PC-9 (cell line): ENCODE measurements around the gene EYS. TPM values are rescaled to one million over a fixed set of nuclear protein-coding genes. Genes with fewer than 3 reads are reported as not detected.
"Not testable (repeated sequence)": the region's sequence is repeated elsewhere in the genome, so short reads cannot be mapped to it uniquely, and the experiment has no call there.

Experiments
- BruUV-seq: library from RNA; stranded (reverse); fragments of 400-500 nt; replicated peaks from 2 replicates; lab custom pipeline; 2021; lab: Mats Ljungman, UMichigan
- CTCF ChIA-PET: fragments of 300-600 bp; sonication (Branson Sonifier 250); formaldehyde crosslinking; loops from one replicate; lab custom pipeline; 2022; ENCODE audit warnings: antibody characterized with exemption; lab: Charles Lee
- POLR2A ChIA-PET: fragments of 300-600 bp; sonication (Branson Sonifier 250); formaldehyde crosslinking; loops from one replicate; lab custom pipeline; 2022; ENCODE audit warnings: antibody characterized with exemption; ENCODE audit not compliant: unreplicated experiment; lab: Charles Lee
- DNase-seq, 2 experiments: peaks; one replicate each; pipeline versions ENCODE4 v3.0.0 to v3.0.0-alpha.2; 2015 to 2022; ENCODE audit warnings: mixed read lengths in 1 of 2
- H2AFZ ChIP-seq: fragments of 200-600 bp; sonication (generic); 2 replicates; pipeline ENCODE4 v1.8.1; 2017; ENCODE audit warnings: antibody characterized with exemption
- H3F3A ChIP-seq: fragments of 200-600 bp; sonication (generic); 2 replicates; pipeline ENCODE4 v1.8.1; 2017; ENCODE audit warnings: antibody characterized with exemption, mild to moderate bottlenecking, low read depth; ENCODE audit not compliant: insufficient read depth
- H3K27ac ChIP-seq: fragments of 200-600 bp; sonication (generic); 2 replicates; pipeline ENCODE4 v1.6.1; 2016; ENCODE audit warnings: mixed run types
- H3K27me3 ChIP-seq: fragments of 200-600 bp; sonication (generic); 2 replicates; pipeline ENCODE4 v1.6.1; 2016; ENCODE audit warnings: low read depth, mixed run types; ENCODE audit not compliant: insufficient read depth
- H3K36me3 ChIP-seq: fragments of 200-600 bp; sonication (generic); 2 replicates; pipeline ENCODE4 v1.6.1; 2016; ENCODE audit warnings: low read depth, mixed run types
- H3K4me1 ChIP-seq: fragments of 200-600 bp; sonication (generic); replicated peaks from 2 replicates; pipeline ENCODE4 v1.6.1; 2016; ENCODE audit warnings: mixed run types; ENCODE audit not compliant: insufficient read depth
- H3K4me2 ChIP-seq: fragments of 200-600 bp; sonication (generic); 2 replicates; pipeline ENCODE4 v1.6.1; 2017; ENCODE audit warnings: mixed run types
- H3K4me3 ChIP-seq: fragments of 200-600 bp; sonication (generic); 2 replicates; pipeline ENCODE4 v1.6.1; 2016; ENCODE audit warnings: mixed run types
- H3K79me2 ChIP-seq: fragments of 200-600 bp; sonication (generic); 2 replicates; pipeline ENCODE4 v1.6.1; 2017; ENCODE audit warnings: low read depth, mixed run types
- H3K9me2 ChIP-seq: fragments of 200-600 bp; sonication (generic); 2 replicates; pipeline ENCODE4 v1.8.1; 2017; ENCODE audit warnings: mild to moderate bottlenecking; ENCODE audit not compliant: insufficient read depth
- H3K9me3 ChIP-seq: fragments of 200-600 bp; sonication (generic); 2 replicates; pipeline ENCODE4 v1.8.1; 2016; ENCODE audit warnings: low read depth; ENCODE audit not compliant: insufficient read depth
- H4K20me1 ChIP-seq: fragments of 200-600 bp; sonication (generic); 2 replicates; pipeline ENCODE4 v1.8.1; 2017; ENCODE audit not compliant: insufficient read depth
- EZH2 ChIP-seq: fragments of 200-600 bp; sonication (generic); IDR thresholded peaks from 2 replicates; pipeline ENCODE4 v1.8.0; 2017; ENCODE audit warnings: antibody characterized with exemption, low read depth
- intact Hi-C: fragments of 100-400 bp; cut with micrococcal nuclease; formaldehyde crosslinking; loops from one replicate; pipeline ENCODE4 v1.10.0; 2022; ENCODE audit not compliant: unreplicated experiment
- total RNA-seq: library from RNA; stranded (reverse); gene quantifications from 2 replicates; pipeline ENCODE4 v1.2.3, GENCODE V29; 2021
- TF ChIP-seq, protein P1 (sequence below): fragments of 200-600 bp; sonication (generic); conservative IDR thresholded peaks from 2 replicates; pipeline ENCODE4 v1.6.1; 2017; ENCODE audit warnings: mixed run types, antibody characterized with exemption, mild to moderate bottlenecking, moderate library complexity

EYS gene
- total RNA-seq, 1 experiment from 2014 or later: not detected

DNA sequence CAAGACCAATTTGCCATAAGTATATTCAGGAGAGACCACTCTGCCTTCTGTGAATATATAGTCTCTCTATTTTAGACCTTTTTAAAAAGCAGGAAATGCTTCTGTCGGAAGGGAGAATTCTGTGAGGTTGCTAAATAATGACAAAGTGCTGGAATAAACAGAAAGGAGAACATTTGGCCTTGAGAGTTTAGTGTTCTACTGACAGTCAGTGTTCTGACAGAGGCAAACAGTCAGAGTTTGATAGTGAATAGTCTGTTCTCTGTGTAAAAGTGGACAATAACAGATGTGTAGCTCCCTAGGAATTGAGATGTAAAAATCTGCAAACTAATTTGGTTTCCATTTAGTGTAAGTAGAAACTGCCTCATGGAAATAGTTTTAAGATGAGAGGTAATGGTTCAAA lies 1850.8 kb downstream of the EYS start:
- POLR2A ChIA-PET: no interaction called here
- no peaks in the 10 kb centered on the region for H3K4me1 ChIP-seq
- no peaks in the 10 kb centered on the region for H3K27me3 ChIP-seq
- H3K9me3 ChIP-seq: no peaks in the 10 kb centered on the region
- BruUV-seq: no TSS peak
- H3K9me2 ChIP-seq: no peaks in the 10 kb centered on the region
- H4K20me1 ChIP-seq: no peaks in the 10 kb centered on the region
- no peak overlapping the region for H3K4me2 ChIP-seq
- H3K27ac ChIP-seq: no peak overlapping the region
- intact Hi-C loops: no loop called here
- no peaks in the 10 kb centered on the region for H3K36me3 ChIP-seq
- no peak for TF ChIP-seq EZH2
- no peaks in the 10 kb centered on the region for H3K79me2 ChIP-seq
- no peak for DNase-seq
- H2AFZ ChIP-seq: no peak overlapping the region
- CTCF ChIA-PET: no interaction called here
- no peak overlapping the region for H3K4me3 ChIP-seq
- H3F3A ChIP-seq: no peaks in the 10 kb centered on the region

DNA sequence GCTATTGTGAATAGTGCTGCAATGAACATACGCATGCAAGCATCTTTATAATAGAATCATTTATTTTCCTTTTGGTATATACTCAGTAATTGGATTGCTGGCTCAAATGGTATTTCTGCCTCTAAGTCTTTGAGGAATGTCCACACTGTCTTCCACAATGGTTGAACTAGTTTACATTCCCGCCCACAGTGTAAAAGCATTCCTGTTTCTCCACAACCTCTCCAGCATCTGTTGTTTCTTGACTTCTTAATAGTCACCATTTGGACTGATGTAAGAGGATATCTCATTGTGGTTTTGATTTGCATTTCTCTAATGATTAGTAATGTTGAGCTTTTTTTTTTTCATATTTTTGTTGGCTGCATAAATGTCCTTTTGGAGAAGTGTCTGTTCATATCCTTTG lies 1862.7 kb downstream of the EYS start:
- no peaks in the 10 kb centered on the region for H3K4me1 ChIP-seq
- H2AFZ ChIP-seq: no peak overlapping the region
- H3F3A ChIP-seq: no peaks in the 10 kb centered on the region
- DNase-seq: no peak
- peaks cover 4% of the 10 kb centered on the region; the same call in 1 of the 2 replicates for H3K9me2 ChIP-seq
- ChIA-PET CTCF (no interaction called here), POLR2A (no interaction called here)
- no peak overlapping the region for H3K4me2 ChIP-seq
- H3K79me2 ChIP-seq: no peaks in the 10 kb centered on the region
- no peaks in the 10 kb centered on the region for H3K27me3 ChIP-seq
- H3K4me3 ChIP-seq: no peak overlapping the region
- BruUV-seq: no TSS peak
- no peak for TF ChIP-seq EZH2
- TF ChIP-seq, protein P1, sequence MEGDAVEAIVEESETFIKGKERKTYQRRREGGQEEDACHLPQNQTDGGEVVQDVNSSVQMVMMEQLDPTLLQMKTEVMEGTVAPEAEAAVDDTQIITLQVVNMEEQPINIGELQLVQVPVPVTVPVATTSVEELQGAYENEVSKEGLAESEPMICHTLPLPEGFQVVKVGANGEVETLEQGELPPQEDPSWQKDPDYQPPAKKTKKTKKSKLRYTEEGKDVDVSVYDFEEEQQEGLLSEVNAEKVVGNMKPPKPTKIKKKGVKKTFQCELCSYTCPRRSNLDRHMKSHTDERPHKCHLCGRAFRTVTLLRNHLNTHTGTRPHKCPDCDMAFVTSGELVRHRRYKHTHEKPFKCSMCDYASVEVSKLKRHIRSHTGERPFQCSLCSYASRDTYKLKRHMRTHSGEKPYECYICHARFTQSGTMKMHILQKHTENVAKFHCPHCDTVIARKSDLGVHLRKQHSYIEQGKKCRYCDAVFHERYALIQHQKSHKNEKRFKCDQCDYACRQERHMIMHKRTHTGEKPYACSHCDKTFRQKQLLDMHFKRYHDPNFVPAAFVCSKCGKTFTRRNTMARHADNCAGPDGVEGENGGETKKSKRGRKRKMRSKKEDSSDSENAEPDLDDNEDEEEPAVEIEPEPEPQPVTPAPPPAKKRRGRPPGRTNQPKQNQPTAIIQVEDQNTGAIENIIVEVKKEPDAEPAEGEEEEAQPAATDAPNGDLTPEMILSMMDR: no peak
- H3K9me3 ChIP-seq: no peaks in the 10 kb centered on the region
- intact Hi-C loops: no loop called here
- H3K27ac ChIP-seq: no peak overlapping the region
- H4K20me1 ChIP-seq: no peaks in the 10 kb centered on the region
- no peaks in the 10 kb centered on the region for H3K36me3 ChIP-seq

DNA sequence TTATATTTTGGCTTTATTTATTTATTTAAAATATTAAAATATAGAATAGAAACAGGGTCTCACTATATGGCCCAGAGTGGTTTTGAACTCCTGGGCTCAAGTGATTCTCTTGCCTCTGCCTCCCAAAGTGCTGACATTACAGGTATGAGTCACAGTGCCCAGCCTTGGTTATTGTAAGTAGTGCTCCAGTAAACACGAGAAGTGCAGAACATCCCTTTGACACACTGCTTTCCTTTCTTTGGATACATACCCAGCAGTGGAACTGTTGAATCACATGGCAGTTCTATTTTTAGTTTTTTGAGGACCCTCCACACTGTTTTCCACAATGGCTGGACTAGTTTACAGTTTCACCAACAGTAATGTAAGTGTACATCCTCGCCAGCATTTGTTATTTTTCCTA lies 1867.5 kb downstream of the EYS start:
- H2AFZ ChIP-seq: no peak overlapping the region
- no peaks in the 10 kb centered on the region for H3K9me3 ChIP-seq
- H3F3A ChIP-seq: no peaks in the 10 kb centered on the region
- BruUV-seq: no TSS peak
- no peaks in the 10 kb centered on the region for H3K36me3 ChIP-seq
- ChIA-PET POLR2A (no interaction called here), CTCF (no interaction called here)
- H3K79me2 ChIP-seq: no peaks in the 10 kb centered on the region
- TF ChIP-seq, protein P1: no peak
- TF ChIP-seq EZH2: no peak
- no peaks in the 10 kb centered on the region for H3K27me3 ChIP-seq
- no peak overlapping the region for H3K4me2 ChIP-seq
- H3K4me1 ChIP-seq: no peaks in the 10 kb centered on the region
- no peak overlapping the region for H3K4me3 ChIP-seq
- no peaks in the 10 kb centered on the region for H4K20me1 ChIP-seq
- peaks cover 4% of the 10 kb centered on the region; the same call in 1 of the 2 replicates for H3K9me2 ChIP-seq
- H3K27ac ChIP-seq: no peak overlapping the region
- no peak for DNase-seq
- intact Hi-C loops: no loop called here

DNA sequence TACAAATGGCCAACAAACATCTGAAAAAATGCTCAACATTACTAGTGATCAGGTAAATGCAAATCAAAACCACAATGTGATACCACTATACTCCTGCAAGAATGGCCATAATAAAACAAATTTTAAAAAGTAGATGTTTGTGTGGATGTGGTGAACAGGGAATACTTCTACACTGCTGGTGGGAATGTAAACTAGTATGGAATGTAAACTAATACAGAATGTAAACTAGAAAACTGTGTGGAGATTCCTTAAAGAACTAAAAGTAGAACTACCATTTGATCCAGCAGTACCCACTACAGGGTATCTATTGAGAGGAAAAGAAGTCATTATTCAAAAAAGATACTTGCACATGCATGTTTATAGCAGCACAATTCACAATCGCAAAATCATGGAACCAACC lies 1878.3 kb downstream of the EYS start:
- POLR2A ChIA-PET, H3F3A ChIP-seq, H3K36me3 ChIP-seq, H3K27ac ChIP-seq, BruUV-seq, H3K9me2 ChIP-seq, H3K4me2 ChIP-seq, H3K4me3 ChIP-seq, H3K79me2 ChIP-seq, H3K4me1 ChIP-seq, intact Hi-C loops, H4K20me1 ChIP-seq, CTCF ChIA-PET, H3K27me3 ChIP-seq, DNase-seq, H2AFZ ChIP-seq, H3K9me3 ChIP-seq: not testable (repeated sequence)
